ENCODE data around the gene PROC.

The PROC gene

GRCh38 chr2:127423880-127424279, 5.7 kb downstream of the PROC start:
- H3K4me1 Mint-ChIP-seq = peaks cover 7% of the 10 kb centered on the region
- no peak overlapping the region for H3K27ac Mint-ChIP-seq
- no peaks in the 10 kb centered on the region for H3K9me3 Mint-ChIP-seq
- no peak for DNase-seq
- peaks cover 64% of the 10 kb centered on the region for H3K27me3 Mint-ChIP-seq (ENCODE audit: low read depth, poor library complexity)
- no peaks in the 10 kb centered on the region for H3K36me3 Mint-ChIP-seq (ENCODE audit: low read depth)
- peak overlapping the region; percentile 73 for H3K4me3 Mint-ChIP-seq
- TF ChIP-seq CTCF (IDR thresholded peaks at IDR 0.05) = peak; percentile 15

- Mint-ChIP-seq H3K9me3 (no peaks in the 10 kb centered on the region), H3K36me3 (ENCODE audit: low read depth) (no peaks in the 10 kb centered on the region), H3K4me1 (peaks cover 7% of the 10 kb centered on the region), H3K27ac (no peak overlapping the region), H3K4me3 (no peak overlapping the region), H3K27me3 (ENCODE audit: low read depth, poor library complexity) (peaks cover 59% of the 10 kb centered on the region)
- no peak for DNase-seq
- no peak for TF ChIP-seq CTCF (IDR thresholded peaks at IDR 0.05)
Measured at GRCh38 chr2:127424598-127425520, 6.6 kb downstream of the PROC start.

GRCh38 chr2:127425540-127426490, 7.6 kb downstream of the PROC start:
- no peak overlapping the region for H3K4me3 Mint-ChIP-seq
- H3K27ac Mint-ChIP-seq = no peak overlapping the region
- no peaks in the 10 kb centered on the region for H3K36me3 Mint-ChIP-seq (ENCODE audit: low read depth)
- no peak for TF ChIP-seq CTCF (IDR thresholded peaks at IDR 0.05)
- no peaks in the 10 kb centered on the region for H3K9me3 Mint-ChIP-seq
- peaks cover 7% of the 10 kb centered on the region for H3K4me1 Mint-ChIP-seq
- no peak for DNase-seq
- peaks cover 53% of the 10 kb centered on the region for H3K27me3 Mint-ChIP-seq (ENCODE audit: low read depth, poor library complexity)

- no peak for DNase-seq
- peaks cover 12% of the 10 kb centered on the region for H3K4me1 Mint-ChIP-seq
- no peak for TF ChIP-seq CTCF (IDR thresholded peaks at IDR 0.05)
- peaks cover 44% of the 10 kb centered on the region for H3K27me3 Mint-ChIP-seq (ENCODE audit: low read depth, poor library complexity)
- H3K36me3 Mint-ChIP-seq (ENCODE audit: low read depth) = no peaks in the 10 kb centered on the region
- no peak overlapping the region for H3K4me3 Mint-ChIP-seq
- H3K27ac Mint-ChIP-seq = no peak overlapping the region
- H3K9me3 Mint-ChIP-seq = no peaks in the 10 kb centered on the region
Measured at GRCh38 chr2:127426501-127427354, 8.5 kb downstream of the PROC start.

- H3K9me3 Mint-ChIP-seq = no peaks in the 10 kb centered on the region
Measured at GRCh38 chr2:127427376-127428056, 9.3 kb downstream of the PROC start.

More at GRCh38 chr2:127427376-127428056, 9.3 kb downstream of the PROC start:
- peaks cover 39% of the 10 kb centered on the region for H3K27me3 Mint-ChIP-seq (ENCODE audit: low read depth, poor library complexity)
- DNase-seq = no peak
- no peaks in the 10 kb centered on the region for H3K36me3 Mint-ChIP-seq (ENCODE audit: low read depth)
- H3K27ac Mint-ChIP-seq = no peak overlapping the region
- no peak overlapping the region for H3K4me3 Mint-ChIP-seq
- peaks cover 17% of the 10 kb centered on the region for H3K4me1 Mint-ChIP-seq
- TF ChIP-seq CTCF (IDR thresholded peaks at IDR 0.05) = no peak

Measured in nephron progenitor cell (in vitro differentiated cells).